Measurements from ENCODE around the gene GART.
A peak's percentile ranks its signal among the peaks of the same experiment; 100 is the strongest.

DNA sequence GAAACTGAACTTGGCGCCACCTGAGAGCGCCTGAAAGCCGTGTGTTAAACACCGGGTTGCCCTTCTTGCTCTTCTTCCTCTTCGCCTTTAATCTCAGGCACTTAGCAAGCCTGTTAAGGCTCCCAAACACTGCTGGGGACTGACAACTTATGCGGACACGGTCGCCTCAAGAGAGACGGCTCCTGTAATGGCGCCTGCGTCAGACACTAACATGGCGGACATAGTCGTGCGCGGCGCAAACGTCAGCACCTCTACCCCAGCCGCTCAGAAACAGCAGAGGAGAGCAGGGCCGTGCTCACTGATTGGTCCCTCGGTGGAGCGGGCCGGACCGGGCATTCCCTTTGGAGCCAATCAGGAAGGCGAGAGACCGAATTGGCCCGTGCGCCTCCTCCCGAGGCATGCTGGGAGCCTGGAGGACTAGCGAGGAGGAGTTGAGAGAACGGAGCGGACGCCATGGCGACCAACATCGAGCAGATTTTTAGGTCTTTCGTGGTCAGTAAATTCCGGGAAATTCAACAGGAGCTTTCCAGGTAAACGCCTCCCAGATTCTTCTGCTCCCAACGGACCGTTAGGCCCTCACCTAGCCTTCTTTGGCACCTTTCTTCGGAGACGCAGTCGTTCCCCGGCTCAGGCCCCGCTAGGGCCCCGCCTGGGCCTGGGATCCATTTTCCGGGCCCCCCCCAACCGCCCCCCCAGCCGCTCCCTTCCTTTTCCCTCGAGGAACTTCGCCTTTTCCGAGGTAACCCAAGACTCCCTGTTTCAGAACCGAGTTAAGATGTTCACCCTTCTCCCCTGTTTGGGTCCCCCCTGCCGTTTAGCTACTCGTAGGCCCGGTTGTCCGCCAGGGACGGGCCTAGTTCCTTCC is 955 bp upstream of the GART start, which contains the start of gene SON:
- TF ChIP-seq TAF1 (IDR thresholded peaks at IDR 0.05; ENCODE audit: low read depth, low read length) (peak; percentile 67), POLR2AphosphoS5 (IDR thresholded peaks at IDR 0.05; ENCODE audit: low read depth, low read length) (peak; percentile 98), POLR2A (IDR thresholded peaks at IDR 0.05; ENCODE audit: low read depth, low read length) (peak; percentile 96), POU2F2 (IDR thresholded peaks at IDR 0.05; ENCODE audit: low read depth, low read length) (peak; percentile 56; the same call in 1 of the 2 replicates), SPI1 (IDR thresholded peaks at IDR 0.05; ENCODE audit: low read depth, low read length) (no peak; the same call in 1 of the 2 replicates), PAX5 (IDR thresholded peaks at IDR 0.05; ENCODE audit: insufficient read depth, low read length, severe bottlenecking) (no peak)

Measured in GM12891 (cell line).